HepG2 (cell line): Measurements from ENCODE around the gene ARMC8. TPM values are rescaled to one million over a fixed set of nuclear protein-coding genes. Genes with fewer than 3 reads are reported as not detected.

Experiments used
- ATAC-seq: fragments of 200-7000 bp; cut with Tn5 transposase; 3 replicates; pipeline ENCODE4 v1.9.1; 2020; ENCODE audit warnings: mild to moderate bottlenecking, moderate library complexity
- BruUV-seq: library from RNA; stranded (reverse); fragments of 400-500 nt; replicated peaks from 2 replicates; lab custom pipeline; 2021; lab: Mats Ljungman, UMichigan
- CTCF ChIA-PET: fragments of 300-600 bp; formaldehyde crosslinking; extraction: SDS; loops from one replicate; lab custom pipeline; 2021; ENCODE audit warnings: low total read pairs, inconsistent platforms, low intra/inter-chr PET ratio; lab: Yijun Ruan, JAX
- POLR2A ChIA-PET: fragments of 350-600 bp; sonication (Branson Sonifier 250); formaldehyde crosslinking; loops from one replicate; lab custom pipeline; 2020; ENCODE audit warnings: antibody characterized with exemption, inconsistent platforms; lab: Yijun Ruan, JAX
- DNase-seq: peaks from one replicate; pipeline ENCODE4 v3.0.0-alpha.2; 2015; ENCODE audit warnings: low spot score
- FAIRE-seq: peaks from 3 replicates; lab custom pipeline; 2011; peaks lifted over from hg19 to GRCh38; lab: Jason Lieb, UNC
- H2AFZ ChIP-seq: one replicate; pipeline ENCODE4 v1.6.1; 2011; ENCODE audit warnings: low read length, inconsistent platforms
- H3K27ac ChIP-seq: fragments of 300-600 bp; 3 replicates; pipeline ENCODE4 v1.8.0; 2011; ENCODE audit warnings: mixed run types, mild to moderate bottlenecking, mixed read lengths, low read length, inconsistent platforms; ENCODE audit not compliant: insufficient read depth; ENCODE audit errors: extremely low read length
- H3K27me3 ChIP-seq, 2 experiments: fragments of 200-600 bp in 1 of 2; 2 replicates in 1 of 2; 3 replicates in 1 of 2; pipeline versions ENCODE4 v1.6.0 to v1.8.0; 2011; ENCODE audit warnings: low read length in 2 of 2, mild to moderate bottlenecking in 2 of 2, moderate library complexity in 2 of 2, inconsistent platforms in 1 of 2; ENCODE audit not compliant: insufficient read depth in 2 of 2, control insufficient read depth in 1 of 2
- H3K36me3 ChIP-seq, 2 experiments: fragments of 200-600 bp in 1 of 2; replicated peaks in 1 of 2; 2 replicates in 1 of 2; 3 replicates in 1 of 2; pipeline versions ENCODE4 v1.5.1 to v1.8.0; 2011; ENCODE audit warnings: low read length in 2 of 2, inconsistent platforms in 1 of 2; ENCODE audit not compliant: insufficient read depth in 2 of 2, control insufficient read depth in 1 of 2
- H3K4me1 ChIP-seq: 2 replicates; pipeline ENCODE4 v1.5.1; 2012; ENCODE audit warnings: low read length, inconsistent platforms; ENCODE audit not compliant: insufficient read depth
- H3K4me2 ChIP-seq: 2 replicates; pipeline ENCODE4 v1.6.0; 2011; ENCODE audit warnings: low read depth, low read length, inconsistent platforms
- H3K4me3 ChIP-seq, 3 experiments: fragments of 200-600 bp in 1 of 3; sonication (generic), shearing (Covaris generic) in 1 of 3; replicated peaks in 1 of 3; 2 replicates each; pipeline ENCODE4 v1.5.1; 2011 to 2016; ENCODE audit warnings: low read length in 3 of 3, inconsistent platforms in 2 of 3, low read depth in 2 of 3, mild to moderate bottlenecking in 2 of 3, control low read depth in 1 of 3, mixed read lengths in 1 of 3; ENCODE audit not compliant: insufficient read depth in 1 of 3
- H3K79me2 ChIP-seq: one replicate; pipeline ENCODE4 v1.6.1; 2011; ENCODE audit warnings: low read length, inconsistent platforms; ENCODE audit not compliant: insufficient read depth
- H3K9ac ChIP-seq: 2 replicates; pipeline ENCODE4 v1.6.0; 2011; ENCODE audit warnings: mild to moderate bottlenecking, low read depth, low read length, inconsistent platforms; ENCODE audit not compliant: insufficient read depth
- H3K9me3 ChIP-seq: 2 replicates; pipeline ENCODE4 v1.5.1; 2012; ENCODE audit warnings: mild to moderate bottlenecking, low read length
- H4K20me1 ChIP-seq: 2 replicates; pipeline ENCODE4 v1.6.0; 2011; ENCODE audit warnings: inconsistent platforms, mild to moderate bottlenecking, low read length, moderate library complexity; ENCODE audit not compliant: insufficient read depth
- AGO1 ChIP-seq: fragments of 200-400 bp; formaldehyde crosslinking; IDR thresholded peaks from 2 replicates; pipeline ENCODE4 v1.6.1; 2017; ENCODE audit warnings: mild to moderate bottlenecking, low read depth, low read length, moderate library complexity; ENCODE audit not compliant: poor library complexity, severe bottlenecking
- BHLHE40 ChIP-seq: IDR thresholded peaks from 2 replicates; pipeline ENCODE4 v1.6.1; 2011; ENCODE audit warnings: low read length, improper control_type of control experiment
- HES4 ChIP-seq: sonication (generic); formaldehyde crosslinking; IDR thresholded peaks from 2 replicates; pipeline ENCODE4 v1.9.0; 2021; ENCODE audit warnings: mild to moderate bottlenecking, missing genetic modification reagents, borderline replicate concordance
- KIAA2018 ChIP-seq: sonication (generic); formaldehyde crosslinking; IDR thresholded peaks from 2 replicates; pipeline ENCODE4 v1.5.0; 2020; ENCODE audit warnings: mild to moderate bottlenecking, missing genetic modification reagents, borderline replicate concordance
- NR2C2 ChIP-seq: sonication (generic); formaldehyde crosslinking; IDR thresholded peaks from 2 replicates; pipeline ENCODE4 v1.4.0; 2020; ENCODE audit warnings: missing genetic modification reagents, mild to moderate bottlenecking, moderate library complexity, borderline replicate concordance
- TEAD3 ChIP-seq: optimal IDR thresholded peaks from 2 replicates; pipeline ENCODE3; 2016; ENCODE audit warnings: borderline replicate concordance
- ZBTB7A ChIP-seq: sonication (generic); formaldehyde crosslinking; IDR thresholded peaks from 2 replicates; pipeline ENCODE4 v1.8.0; 2022; ENCODE audit warnings: mild to moderate bottlenecking, missing genetic modification reagents
- ZNF256 ChIP-seq: sonication (generic); formaldehyde crosslinking; conservative IDR thresholded peaks from 2 replicates; pipeline ENCODE4 v1.4.0; 2020; ENCODE audit warnings: missing genetic modification reagents
- ZNF281 ChIP-seq: sonication (generic); formaldehyde crosslinking; IDR thresholded peaks from 2 replicates; pipeline ENCODE4 v1.4.0; 2020; ENCODE audit warnings: missing genetic modification reagents, borderline replicate concordance
- ZNF777 ChIP-seq: sonication (generic); formaldehyde crosslinking; IDR thresholded peaks from 2 replicates; pipeline ENCODE4 v1.4.0; 2020; ENCODE audit warnings: missing genetic modification reagents
- WGBS: methylation state at CpG from one replicate; pipeline ENCODE4 v1.1.6; 2017; ENCODE audit warnings: low lambda C conversion rate; 5-methylcytosine and 5-hydroxymethylcytosine counted together
- in situ Hi-C: cut with HindIII; loops from 2 replicates; pipeline ENCODE4 v1.10.0; 2017; ENCODE audit warnings: low pct_unique_long_range_greater_than_20kb; ENCODE audit not compliant: extremely low pct_ligation_motif_present
- intact Hi-C: fragments of 100-400 bp; cut with micrococcal nuclease; formaldehyde crosslinking; loops from one replicate; pipeline ENCODE4 v1.10.0; 2022; ENCODE audit not compliant: unreplicated experiment
- polyA plus RNA-seq, 8 experiments: library from polyadenylated mRNA; depleted of rRNA in 3 of 8; stranded (reverse) in 7 of 8; unstranded in 1 of 8; fragments of >200 nt; fragmentation: Illumina TruSeq in 4 of 8; extraction: Trizol in 4 of 8; gene quantifications; 2 replicates each; pipeline versions ENCODE4 v1.2.1 to v1.2.3, GENCODE V29; 2011 to 2016; ENCODE audit warnings: low read depth in 4 of 8, missing spikeins in 1 of 8, mixed read lengths in 1 of 8; ENCODE audit not compliant: insufficient read depth in 1 of 8
- total RNA-seq, 5 experiments: library from RNA; depleted of rRNA; stranded (reverse); fragments of >200 nt; fragmentation: Illumina TruSeq; extraction: Trizol; gene quantifications; 2 replicates each; pipeline ENCODE4 v1.2.3, GENCODE V29; 2016; ENCODE audit warnings: low read depth in 1 of 5

The ARMC8 gene
- total and polyA plus RNA-seq, 2 of the 13 experiments (the other 11 are each of a cell fraction or from before 2014, with no cell fraction given), result 38.9 to 55.3 TPM

GRCh38 chr3:138197524-138197923 is 10.4 kb downstream of the ARMC8 start:
- Histone ChIP-seq H3K27ac (no peak overlapping the region), H3K9me3 (no peaks in the 10 kb centered on the region), H4K20me1 (peaks cover 28% of the 10 kb centered on the region), H3K9ac (no peak overlapping the region), H3K79me2 (peaks cover 80% of the 10 kb centered on the region), H3K4me3 (no peak overlapping the region), H3K4me1 (0 out of 2 replicates have a peak, but pooled peaks cover 8% of the 10 kb centered on the region), H3K27me3 (no peaks in the 10 kb centered on the region), H3K4me2 (no peak overlapping the region), H3K36me3 (peaks cover 0 to 5% of the 10 kb centered on the region in 2 experiments; a peak in 1 of 5 replicates), H2AFZ (no peak overlapping the region)
- POLR2A ChIA-PET, result interaction anchor here (1.7 kb wide), 1 partner anchor 10 kb away, joined by 12 read pairs; the partner anchor contains the start of gene ARMC8
- CTCF ChIA-PET, result no interaction called here
- in situ Hi-C loops, result no loop called here
- no peak for DNase-seq
- no peak for ATAC-seq
- BruUV-seq, result no TSS peak
- TF ChIP-seq ZNF256 (no peak), TEAD3 (no peak), AGO1 (no peak), HES4 (no peak), BHLHE40 (no peak), ZBTB7A (CRISPR knock-in tag) (no peak), ZNF777 (CRISPR knock-in tag) (no peak), KIAA2018 (CRISPR knock-in tag) (no peak), NR2C2 (CRISPR knock-in tag) (no peak), ZNF281 (CRISPR knock-in tag) (no peak)
- intact Hi-C loops, result no loop called here
- FAIRE-seq, result no peak
- WGBS, result 92% methylated on average over 1 of the region's 1 CpG
